HG02973 (cell line): ENCODE measurements around the gene FADS1.
A peak's percentile ranks its signal among the peaks of the same experiment; 100 is the strongest.

Experiments
- ATAC-seq: cut with Tn5 transposase; IDR thresholded peaks from one replicate; pipeline ENCODE4 v1.9.1; 2021; ENCODE audit warnings: moderate library complexity; ENCODE audit not compliant: unreplicated experiment

FADS1 gene

DNA sequence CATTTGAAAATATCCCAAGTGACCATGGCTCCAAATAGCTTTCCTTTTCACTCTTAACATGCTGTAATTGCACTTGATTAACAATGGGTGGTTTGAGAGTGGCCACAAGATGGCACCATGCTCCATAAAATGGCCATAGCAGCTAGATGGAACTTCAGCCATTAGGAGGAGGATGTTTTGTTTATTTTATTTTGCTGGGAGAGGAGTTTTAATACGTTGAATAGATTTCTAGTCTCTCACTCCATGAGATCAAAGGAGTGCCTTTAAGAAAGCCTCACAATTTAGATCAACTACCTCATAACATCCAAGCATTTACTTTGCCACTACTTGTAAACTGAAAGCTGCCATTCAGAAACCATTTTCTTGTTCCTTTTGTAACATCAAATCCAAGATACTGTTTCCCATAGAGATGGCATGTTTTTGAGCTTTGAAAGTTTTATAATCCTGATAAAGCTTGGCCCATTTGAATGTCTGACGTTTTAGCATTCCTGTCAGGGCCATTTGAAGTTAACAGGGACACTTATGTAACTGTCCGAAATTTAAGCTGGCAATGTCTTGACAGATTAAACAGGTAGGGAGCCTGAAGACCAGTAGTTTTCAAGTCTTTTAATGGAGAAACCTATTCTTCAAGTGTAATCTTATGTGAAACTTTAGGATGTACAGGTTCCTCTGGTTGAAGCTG lies 19.4 kb downstream of the FADS1 start:
- no peak for ATAC-seq

DNA sequence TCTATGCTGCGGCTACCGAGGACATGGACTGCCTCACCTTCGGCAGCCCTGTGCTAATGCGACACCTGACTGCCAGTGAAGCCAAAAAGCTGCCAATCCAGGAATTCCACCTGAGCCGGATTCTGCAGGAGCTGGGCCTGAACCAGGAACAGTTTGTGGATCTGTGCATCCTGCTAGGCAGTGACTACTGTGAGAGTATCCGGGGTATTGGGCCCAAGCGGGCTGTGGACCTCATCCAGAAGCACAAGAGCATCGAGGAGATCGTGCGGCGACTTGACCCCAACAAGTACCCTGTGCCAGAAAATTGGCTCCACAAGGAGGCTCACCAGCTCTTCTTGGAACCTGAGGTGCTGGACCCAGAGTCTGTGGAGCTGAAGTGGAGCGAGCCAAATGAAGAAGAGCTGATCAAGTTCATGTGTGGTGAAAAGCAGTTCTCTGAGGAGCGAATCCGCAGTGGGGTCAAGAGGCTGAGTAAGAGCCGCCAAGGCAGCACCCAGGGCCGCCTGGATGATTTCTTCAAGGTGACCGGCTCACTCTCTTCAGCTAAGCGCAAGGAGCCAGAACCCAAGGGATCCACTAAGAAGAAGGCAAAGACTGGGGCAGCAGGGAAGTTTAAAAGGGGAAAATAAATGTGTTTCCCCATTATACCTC lies 20.8 kb downstream of the FADS1 start:
- ATAC-seq: no peak

DNA sequence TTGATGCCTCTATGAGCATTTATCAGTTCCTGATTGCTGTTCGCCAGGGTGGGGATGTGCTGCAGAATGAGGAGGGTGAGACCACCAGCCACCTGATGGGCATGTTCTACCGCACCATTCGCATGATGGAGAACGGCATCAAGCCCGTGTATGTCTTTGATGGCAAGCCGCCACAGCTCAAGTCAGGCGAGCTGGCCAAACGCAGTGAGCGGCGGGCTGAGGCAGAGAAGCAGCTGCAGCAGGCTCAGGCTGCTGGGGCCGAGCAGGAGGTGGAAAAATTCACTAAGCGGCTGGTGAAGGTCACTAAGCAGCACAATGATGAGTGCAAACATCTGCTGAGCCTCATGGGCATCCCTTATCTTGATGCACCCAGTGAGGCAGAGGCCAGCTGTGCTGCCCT lies 21.3 kb downstream of the FADS1 start:
- ATAC-seq: no peak

DNA sequence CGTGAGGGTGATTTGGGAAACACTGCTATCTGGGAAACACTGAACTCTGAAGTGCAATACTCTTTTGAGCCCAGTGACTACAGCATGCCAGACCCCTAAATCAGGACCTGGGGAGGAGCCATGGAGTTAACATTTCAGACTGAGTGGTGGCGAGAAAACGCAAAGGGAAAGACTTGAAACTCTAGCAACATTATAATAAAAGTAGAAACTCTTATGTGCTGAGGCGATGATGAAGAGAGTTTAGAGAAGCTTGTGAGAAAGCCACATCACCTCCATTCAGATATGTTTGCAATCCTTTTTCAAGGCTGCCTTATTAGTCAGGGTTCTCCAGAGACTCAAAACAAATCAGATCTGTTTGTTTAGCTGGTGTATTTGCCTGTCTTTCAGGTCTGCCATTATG lies 22.2 kb downstream of the FADS1 start:
- no peak for ATAC-seq

DNA sequence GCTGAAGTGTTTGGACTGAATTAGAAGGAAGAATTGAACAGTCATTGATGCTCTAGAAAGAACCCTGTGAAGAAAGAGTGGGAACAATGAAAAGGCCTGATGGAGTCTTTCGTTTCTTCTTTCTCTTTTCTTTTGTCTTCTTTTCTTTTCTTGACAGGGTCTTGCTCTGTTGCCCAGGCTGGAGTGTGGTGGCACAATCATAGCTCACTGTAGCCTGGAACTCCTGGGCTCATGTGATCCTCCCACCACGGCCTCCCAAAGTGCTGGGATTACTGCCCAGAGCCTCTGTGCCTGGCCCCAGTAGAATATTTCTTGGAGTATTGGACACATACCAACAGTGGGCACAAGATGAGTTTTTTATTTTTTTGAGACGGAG lies 23.0 kb downstream of the FADS1 start:
- ATAC-seq: no peak

DNA sequence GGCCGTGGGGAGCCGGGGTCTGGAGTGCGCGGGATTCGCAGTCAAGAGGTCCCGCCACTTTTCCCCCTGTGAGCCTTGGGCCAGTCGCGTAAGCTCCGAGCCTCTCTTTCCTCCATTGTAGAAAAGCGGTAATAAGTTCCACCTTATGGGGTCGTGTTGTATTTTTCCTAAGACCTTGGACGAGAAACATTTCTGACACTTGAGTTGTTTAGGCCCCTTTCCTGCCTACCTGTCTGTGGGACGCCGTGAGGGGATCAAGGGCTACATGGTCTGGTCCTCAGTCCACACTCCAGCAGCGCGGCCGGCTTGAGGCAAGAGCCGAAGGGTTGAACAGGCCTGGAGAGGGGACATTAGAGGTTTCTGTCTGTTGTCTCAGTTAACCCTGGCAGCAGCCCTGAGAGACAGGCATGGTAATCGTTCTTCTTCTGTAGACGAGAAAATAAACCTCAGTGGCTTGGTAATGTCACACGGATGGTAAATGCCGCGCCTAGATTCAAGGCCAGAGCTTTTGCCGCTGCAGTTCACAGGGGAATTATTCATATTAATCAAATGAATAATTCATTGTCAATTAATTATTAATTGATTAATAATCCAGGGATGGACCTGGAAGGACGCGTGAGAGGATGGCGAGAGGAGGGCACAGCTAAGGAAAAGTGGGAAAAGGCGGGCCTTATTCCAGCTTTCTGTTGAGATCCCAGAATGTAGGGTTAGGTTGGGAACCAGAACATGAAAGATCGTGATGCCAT lies 23.5 kb downstream of the FADS1 start:
- ATAC-seq: no peak

DNA sequence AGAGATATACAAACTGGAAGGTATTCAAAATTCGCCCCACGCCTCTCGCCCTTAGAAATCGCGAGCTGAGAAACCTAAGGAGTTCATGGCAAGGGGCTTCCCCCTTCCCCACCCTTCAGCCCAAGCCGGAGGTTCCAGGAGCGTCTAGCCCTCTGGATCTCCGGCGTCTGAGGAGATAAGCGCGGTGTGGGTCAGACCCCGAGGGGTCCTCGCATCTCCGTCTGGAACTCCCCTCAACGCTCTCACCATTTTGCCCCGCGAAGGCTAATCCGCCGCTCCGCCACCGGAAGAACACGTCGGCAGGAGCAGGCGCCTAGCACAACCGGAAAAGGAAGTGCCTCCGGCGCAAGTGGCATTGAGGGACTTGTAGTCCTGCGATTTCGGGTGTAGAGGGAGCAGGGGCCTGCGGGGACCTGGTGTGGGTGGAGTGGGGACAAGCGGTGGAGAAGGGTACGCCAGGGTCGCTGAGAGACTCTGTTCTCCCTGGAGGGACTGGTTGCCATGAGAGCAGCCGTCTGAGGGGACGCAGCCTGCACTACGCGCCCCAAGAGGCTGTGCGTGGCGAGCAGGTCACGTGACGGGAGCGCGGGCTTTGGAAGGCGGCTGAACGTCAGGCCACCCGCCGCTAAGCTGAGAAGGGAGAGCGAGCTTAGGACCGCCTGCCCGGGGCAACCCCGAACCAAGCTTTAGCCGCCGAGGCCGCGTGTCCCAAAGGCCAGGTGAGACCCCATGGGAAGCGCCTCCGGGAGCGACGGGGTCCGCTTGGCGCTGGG lies 24.3 kb downstream of the FADS1 start, which contains the start of the genes FEN1 and TMEM258:
FEN1 (plus strand) TSS at position 602 of the 773 bp plus-strand sequence. CDS start 2,451 bp downstream, outside the sequence.
TMEM258 (minus strand) TSS at position 290 of the 773 bp plus-strand sequence; CDS start at position 249, 41 bp downstream.
- peak; percentile 76 for ATAC-seq

DNA sequence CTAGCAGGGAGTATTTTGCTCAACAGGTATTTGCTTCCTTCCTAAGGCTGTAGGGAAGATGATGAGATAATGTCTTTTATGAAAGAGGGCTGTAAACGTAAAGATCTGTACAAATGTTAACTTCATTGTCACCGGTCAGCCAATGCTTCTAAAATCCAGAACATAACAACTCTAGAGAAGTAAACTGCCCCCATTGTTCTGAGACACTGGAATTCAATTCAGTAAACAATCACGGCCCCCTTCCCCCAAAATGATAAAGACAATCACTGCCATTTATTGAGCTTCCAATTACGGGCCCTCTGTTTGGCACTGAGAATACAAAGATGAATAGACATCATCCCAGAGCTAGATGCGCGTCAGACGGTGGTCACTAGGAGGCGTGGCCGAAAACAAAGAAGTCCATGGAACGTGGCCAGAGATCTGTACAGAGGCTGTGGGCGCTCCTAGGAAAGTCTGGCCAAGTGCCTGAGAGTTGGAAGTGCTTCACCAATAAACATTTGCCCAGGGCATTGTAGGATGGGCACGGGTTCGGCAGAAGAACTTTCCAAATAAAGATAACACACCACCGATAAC lies 25.0 kb downstream of the FADS1 start:
- no peak for ATAC-seq

DNA sequence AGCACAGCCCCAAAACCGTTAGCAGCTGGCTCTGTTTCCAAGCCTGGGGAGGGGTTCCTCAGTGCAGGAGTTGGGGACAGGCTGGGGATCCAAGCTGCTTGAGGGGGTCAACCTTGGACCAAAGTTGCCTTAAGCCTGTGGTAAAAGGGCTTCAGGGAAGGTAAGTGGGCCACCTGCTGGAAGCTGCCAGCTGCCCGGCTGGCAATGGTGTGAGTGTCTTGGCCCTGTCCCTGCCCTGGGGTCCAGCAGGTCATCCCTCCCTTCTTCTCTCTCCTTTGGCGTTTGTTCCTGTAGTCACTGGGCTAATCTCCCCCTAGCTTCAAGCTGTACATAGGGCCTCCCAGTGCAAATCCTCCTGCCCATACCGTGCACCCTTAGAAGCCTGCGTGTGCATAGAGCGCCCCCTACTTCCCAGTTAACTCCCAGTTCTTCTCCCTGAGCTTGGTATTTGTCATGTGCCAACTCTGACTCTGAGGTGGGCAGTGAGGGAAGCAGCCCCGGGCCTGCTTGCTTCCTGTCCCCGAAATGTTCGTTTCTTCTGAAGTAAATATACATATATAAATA lies 28.8 kb downstream of the FADS1 start:
- ATAC-seq: no peak

DNA sequence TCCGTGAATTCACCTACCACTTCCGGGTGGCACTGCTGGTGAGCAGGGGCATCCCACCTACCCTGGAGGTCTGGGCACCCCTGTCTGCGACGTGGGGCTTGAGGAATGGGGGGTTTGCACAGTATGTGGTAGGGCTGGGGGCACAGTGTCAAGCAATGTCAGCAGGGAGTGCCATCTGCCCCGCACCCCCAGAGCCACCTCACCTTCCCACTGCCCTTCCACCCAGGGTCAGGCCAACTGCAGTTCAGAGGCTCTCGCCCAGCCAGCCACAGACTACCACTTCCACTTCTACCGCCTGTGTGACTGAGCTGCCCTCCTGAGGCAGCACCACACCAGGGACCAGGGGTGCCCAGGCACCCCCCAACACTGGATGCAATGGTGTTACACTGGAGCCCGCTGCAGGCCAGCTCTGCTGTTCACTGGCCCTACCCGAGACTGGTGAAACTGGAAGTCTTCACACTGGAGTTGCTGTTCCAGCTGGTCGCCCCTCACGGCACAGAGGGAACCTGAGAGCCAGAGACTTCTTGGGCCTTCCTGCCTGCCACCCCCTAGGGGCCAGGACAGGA lies 30.9 kb downstream of the FADS1 start:
- ATAC-seq: no peak

DNA sequence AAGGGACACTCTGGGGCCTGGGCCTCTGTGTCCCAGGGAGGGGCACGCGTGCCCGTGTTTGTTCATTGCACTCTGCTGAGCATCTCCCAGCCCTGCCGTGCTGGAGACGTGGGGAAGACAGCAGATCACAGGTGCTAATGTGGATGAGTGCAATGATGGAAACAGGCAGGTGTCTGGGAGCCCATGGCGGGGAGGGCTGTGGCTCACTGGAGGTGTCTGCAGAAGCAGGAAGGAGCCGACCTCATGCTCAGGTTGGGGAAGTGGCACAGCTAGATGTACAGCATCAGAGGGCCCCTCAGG lies 32.3 kb downstream of the FADS1 start:
- ATAC-seq: no peak

DNA sequence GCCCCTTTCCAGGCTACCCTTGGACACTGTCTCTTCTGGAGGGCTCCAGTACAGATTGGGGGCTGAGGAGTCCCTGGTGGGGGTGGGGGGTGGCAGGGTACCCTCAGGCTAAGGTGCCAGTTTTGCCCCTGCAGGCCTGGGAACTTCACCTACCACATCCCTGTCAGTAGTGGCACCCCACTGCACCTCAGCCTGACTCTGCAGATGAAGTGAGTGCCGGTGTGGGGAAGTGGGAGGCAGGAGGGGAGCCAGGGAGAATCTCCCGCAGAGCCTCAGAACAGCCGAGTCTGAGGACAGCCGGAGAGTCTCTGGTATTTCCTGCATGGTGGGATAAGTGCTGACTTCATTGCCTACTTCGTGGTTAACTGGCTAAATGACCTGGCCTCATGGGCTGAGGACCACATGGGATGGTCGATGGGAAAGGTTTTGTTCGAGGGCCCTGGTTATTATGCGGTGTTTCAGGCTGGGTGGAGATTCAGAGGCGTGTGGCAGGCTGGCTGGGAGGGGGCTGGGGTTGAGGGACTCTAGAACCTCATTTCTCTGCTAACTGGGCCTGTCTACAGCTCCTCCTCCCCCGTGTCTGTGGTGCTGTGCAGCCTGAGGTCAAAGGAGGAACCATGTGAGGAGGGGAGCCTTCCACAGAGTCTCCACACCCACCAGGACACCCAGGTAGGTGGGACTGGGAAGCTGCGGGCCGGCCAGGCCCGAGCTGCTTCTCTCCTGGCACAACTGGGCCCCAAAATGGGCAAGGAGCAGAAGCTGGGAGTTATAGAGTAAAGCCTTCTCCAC lies 32.9 kb downstream of the FADS1 start:
- ATAC-seq: no peak

DNA sequence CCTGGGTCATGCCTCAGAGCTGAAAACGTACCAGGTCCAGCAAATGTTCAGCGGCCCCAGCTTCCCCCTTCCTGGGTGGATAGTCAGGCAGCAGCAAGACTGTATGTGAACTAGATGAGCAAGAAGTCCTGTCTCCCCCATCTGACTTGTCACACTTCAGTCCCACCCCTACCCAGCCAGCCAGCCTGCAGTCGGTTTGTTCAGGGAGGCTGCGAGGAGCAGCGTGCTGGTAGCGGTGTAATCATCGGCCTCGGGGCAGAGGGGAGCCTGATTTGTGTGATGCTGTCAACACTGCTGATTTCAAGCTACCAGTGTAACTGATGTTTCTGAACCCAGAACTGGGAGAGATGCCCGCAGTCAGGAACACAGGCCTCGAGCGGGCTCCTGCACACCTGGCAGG lies 34.0 kb downstream of the FADS1 start:
- no peak for ATAC-seq

DNA sequence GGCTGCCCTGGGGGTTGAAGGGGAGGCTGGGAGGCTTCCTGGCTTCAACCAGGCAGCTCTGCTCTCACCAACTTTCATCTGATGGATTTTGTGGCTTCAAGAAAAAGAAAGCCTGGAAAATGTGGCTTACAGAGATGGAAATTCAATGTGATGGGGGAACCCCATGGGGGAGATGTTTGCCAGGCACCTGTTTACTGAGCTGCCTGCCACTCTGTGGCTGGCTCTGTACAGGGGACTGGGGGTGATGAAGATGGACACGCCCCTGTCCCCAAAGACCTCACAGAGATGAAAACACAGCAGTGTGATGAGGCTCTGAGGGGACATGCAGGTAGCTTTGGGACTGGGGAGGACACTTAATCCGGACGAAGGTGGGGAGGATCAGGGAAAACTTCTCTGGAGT lies 34.5 kb downstream of the FADS1 start:
- no peak for ATAC-seq

DNA sequence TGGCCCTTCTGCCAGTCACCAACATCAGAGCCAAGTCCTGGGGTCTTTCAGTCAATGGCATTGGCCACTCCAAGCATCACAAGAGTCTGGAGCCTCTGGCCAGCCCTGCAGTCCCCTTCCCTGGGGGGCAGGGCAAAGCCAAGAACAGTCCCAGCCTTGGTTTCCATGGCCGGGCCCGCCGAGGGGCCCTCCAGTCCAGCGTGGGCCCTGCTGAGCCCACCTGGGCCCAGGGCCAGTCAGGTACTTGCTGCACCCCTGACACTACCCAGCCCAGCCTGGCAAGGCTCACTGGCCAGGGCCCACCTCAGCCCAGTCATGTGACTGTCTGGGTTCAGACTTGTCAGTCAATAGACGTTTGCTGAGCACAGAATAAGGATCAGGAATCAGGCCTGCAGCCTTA lies 35.2 kb downstream of the FADS1 start:
- ATAC-seq: no peak

DNA sequence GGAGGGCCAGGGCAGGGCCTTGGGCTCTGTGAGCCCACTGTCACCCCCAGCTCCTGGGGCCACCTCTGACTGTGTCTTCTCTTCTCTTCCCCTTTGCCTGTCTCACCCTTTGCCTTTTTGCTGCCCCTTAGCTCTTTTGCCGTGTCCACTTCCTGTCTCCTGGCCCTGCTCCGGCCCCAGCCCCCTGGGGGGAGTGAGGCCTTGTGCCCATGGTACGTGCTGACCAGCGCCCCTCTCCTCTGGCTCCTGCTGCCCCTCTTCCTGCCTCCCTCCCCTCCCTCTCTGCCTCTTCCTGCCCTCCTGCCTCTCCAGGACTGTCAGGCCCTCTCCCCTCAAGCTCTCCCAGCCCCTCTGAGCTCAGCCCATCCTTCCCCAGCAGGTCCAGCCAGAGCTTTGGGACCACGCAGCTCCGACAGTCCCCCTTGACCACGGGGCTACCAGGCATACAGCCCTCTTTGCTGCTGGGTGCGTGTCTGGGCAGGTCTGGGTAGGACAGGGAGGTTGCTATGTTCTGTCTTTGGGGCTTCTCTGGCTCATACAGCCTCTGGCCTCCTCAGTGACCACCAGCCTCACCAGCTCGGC lies 36.1 kb downstream of the FADS1 start:
- no peak for ATAC-seq

DNA sequence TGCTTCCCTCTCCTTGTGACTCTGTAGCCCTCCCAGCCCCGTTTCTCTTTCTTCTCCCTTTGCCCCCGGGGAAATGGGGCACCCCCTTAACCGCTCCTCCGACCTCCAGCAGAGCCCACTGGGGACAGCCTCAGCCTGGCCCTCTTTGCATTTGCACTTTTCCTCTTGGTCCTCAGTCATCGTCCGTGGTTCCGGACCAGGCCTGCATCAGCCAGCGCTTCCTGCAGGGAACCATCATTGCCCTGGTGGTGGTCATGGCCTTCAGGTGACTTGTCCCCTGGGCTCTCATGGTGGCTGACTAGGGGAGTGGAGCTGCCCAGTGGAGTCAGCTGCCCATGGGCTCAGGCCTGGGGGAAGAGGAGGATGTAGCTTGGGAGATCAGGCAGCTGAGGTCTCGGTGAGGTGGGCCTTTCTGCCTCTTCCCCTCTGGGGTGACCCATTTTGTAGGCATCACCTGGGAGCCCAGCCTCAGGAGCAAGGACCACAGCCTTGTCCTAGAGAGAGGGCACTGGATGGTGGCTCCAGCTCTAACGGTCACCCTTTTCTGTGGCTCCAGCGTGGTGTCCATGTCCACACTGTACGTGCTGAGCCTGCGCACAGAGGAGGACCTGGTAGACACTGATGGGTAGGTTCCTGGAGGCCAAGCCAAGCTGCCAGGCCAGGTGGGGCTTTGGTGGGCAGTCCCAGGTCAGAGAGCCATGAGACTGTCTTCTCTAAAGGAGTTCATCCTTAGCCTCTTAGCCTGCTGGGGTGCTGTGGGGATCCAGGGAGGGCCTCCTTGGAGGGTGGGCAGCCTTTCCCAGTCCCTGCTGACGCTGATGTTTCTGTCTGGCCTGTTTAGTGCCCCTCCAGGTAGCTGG lies 36.9 kb downstream of the FADS1 start:
- ATAC-seq: no peak

DNA sequence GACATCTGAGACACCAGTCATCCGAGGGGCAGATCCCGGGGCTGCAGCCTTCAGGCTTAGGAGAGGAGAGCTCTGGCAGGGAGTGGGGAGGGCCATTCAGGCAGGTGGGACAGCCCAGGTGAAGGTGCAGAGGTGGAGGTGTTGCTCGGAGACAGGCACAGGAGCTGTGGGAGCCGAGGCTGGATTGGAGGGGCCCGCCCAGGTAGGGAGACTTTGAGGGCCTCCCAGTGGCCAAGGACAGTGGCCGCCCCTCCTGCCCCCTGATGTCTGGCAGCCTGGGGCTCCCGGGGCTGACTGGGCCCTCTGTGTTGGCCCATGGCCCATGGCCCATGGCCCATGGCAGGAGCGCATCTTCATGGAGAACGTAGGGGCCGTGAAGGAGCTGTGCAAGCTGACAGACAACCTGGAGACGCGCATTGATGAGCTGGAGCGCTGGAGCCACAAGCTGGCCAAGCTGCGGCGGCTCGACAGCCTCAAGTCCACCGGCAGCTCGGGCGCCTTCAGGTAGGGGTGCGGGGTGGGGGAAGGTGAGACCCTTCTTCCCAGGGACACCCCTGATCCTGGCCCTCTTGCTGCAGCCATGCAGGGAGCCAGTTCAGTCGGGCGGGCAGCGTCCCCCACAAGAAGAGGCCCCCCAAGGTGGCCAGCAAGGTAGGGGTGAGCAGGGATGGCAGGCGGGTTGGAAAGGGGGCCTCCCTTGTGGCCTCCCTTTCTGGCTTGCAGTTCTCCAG lies 37.7 kb downstream of the FADS1 start:
- no peak for ATAC-seq
